ENCODE measurements around the gene TMEM203.

- TF ChIP-seq CTCF (conservative IDR thresholded peaks at IDR 0.05; ENCODE audit: low read length) = no peak
- TF ChIP-seq EZH2phosphoT487 (IDR thresholded peaks at IDR 0.05; ENCODE audit: borderline replicate concordance, low read depth, low read length) = no peak
These were observed 17.0 kb upstream of the TMEM203 start, which contains the start of gene RNF208 for GRCh38 chr9:137222190-137223077.
